NCI-H1417 treated with DMSO at 0.1 percent for 48 hours (cell line): Measurements from ENCODE around the gene ARHGEF26.
A peak's percentile ranks its signal among the peaks of the same experiment; 100 is the strongest.

Experiments
- DNase-seq: peaks from one replicate; lab custom pipeline; 2025; lab: John Stamatoyannopoulos, UW

ARHGEF26 gene

GRCh38 chr3:154161806-154162205 lies 40.6 kb downstream of the ARHGEF26 start:
- no peak for DNase-seq

GRCh38 chr3:154164387-154164786 lies 43.2 kb downstream of the ARHGEF26 start:
- no peak for DNase-seq

- no peak for DNase-seq
Observed at GRCh38 chr3:154168998-154169795, 48.0 kb downstream of the ARHGEF26 start.

GRCh38 chr3:154169796-154170110 lies 48.6 kb downstream of the ARHGEF26 start:
- DNase-seq = no peak

GRCh38 chr3:154170300-154170699 lies 49.1 kb downstream of the ARHGEF26 start:
- DNase-seq = no peak

- no peak for DNase-seq
Observed at GRCh38 chr3:154175041-154175440, 53.9 kb downstream of the ARHGEF26 start.

- DNase-seq = no peak
Observed at GRCh38 chr3:154176036-154176435, 54.8 kb downstream of the ARHGEF26 start.

- no peak for DNase-seq
Observed at GRCh38 chr3:154177406-154177805, 56.2 kb downstream of the ARHGEF26 start.

- no peak for DNase-seq
Observed at GRCh38 chr3:154178172-154178571, 57.0 kb downstream of the ARHGEF26 start.

- DNase-seq = peak; percentile 52
Observed at GRCh38 chr3:154180836-154181691, 59.9 kb downstream of the ARHGEF26 start.

- DNase-seq = no peak
Observed at GRCh38 chr3:154182322-154182922, 61.2 kb downstream of the ARHGEF26 start.

- no peak for DNase-seq
Observed at GRCh38 chr3:154182975-154183374, 61.8 kb downstream of the ARHGEF26 start.

GRCh38 chr3:154184582-154184981 lies 63.4 kb downstream of the ARHGEF26 start:
- no peak for DNase-seq

- no peak for DNase-seq
Observed at GRCh38 chr3:154188437-154188836, 67.2 kb downstream of the ARHGEF26 start.

- no peak for DNase-seq
Observed at GRCh38 chr3:154188846-154189245, 67.7 kb downstream of the ARHGEF26 start.

- no peak for DNase-seq
Observed at GRCh38 chr3:154191520-154191919, 70.3 kb downstream of the ARHGEF26 start.

GRCh38 chr3:154192225-154192624 lies 71.0 kb downstream of the ARHGEF26 start:
- DNase-seq = no peak

GRCh38 chr3:154193000-154193615 lies 71.9 kb downstream of the ARHGEF26 start:
- DNase-seq = no peak

GRCh38 chr3:154194877-154195276 lies 73.7 kb downstream of the ARHGEF26 start:
- no peak for DNase-seq

GRCh38 chr3:154195620-154196356 lies 74.6 kb downstream of the ARHGEF26 start:
- no peak for DNase-seq

GRCh38 chr3:154197751-154198150 lies 76.6 kb downstream of the ARHGEF26 start:
- no peak for DNase-seq

GRCh38 chr3:154209499-154209898 lies 88.3 kb downstream of the ARHGEF26 start:
- DNase-seq = no peak
